Measurements from ENCODE around the gene HTATSF1.

HTATSF1 gene, protein sequence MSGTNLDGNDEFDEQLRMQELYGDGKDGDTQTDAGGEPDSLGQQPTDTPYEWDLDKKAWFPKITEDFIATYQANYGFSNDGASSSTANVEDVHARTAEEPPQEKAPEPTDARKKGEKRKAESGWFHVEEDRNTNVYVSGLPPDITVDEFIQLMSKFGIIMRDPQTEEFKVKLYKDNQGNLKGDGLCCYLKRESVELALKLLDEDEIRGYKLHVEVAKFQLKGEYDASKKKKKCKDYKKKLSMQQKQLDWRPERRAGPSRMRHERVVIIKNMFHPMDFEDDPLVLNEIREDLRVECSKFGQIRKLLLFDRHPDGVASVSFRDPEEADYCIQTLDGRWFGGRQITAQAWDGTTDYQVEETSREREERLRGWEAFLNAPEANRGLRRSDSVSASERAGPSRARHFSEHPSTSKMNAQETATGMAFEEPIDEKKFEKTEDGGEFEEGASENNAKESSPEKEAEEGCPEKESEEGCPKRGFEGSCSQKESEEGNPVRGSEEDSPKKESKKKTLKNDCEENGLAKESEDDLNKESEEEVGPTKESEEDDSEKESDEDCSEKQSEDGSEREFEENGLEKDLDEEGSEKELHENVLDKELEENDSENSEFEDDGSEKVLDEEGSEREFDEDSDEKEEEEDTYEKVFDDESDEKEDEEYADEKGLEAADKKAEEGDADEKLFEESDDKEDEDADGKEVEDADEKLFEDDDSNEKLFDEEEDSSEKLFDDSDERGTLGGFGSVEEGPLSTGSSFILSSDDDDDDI

DNA sequence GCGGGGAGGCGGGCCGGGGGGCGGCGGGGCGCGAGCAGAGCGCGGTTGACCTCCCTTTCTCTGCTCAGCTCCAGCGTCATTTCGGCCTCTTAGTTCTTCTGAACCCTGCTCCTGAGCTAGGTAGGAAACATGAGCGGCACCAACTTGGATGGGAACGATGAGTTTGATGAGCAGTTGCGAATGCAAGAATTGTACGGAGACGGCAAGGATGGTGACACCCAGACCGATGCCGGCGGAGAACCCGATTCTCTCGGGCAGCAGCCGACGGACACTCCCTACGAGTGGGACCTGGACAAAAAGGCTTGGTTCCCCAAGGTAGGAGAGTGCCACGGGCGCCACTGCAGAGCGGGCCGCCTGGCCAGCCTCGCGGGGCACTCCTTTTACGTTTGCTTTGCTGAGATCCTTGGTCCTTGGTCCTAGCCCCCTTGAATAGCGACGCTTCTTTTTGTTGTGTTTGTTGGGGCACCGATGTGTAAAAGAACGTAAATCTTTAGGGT lies at the start of gene HTATSF1:
Gene HTATSF1 (plus strand): TSS at position 37 of the 497 bp plus-strand sequence. CDS start 93 bp downstream, at position 130.
- TF ChIP-seq, protein P1, sequence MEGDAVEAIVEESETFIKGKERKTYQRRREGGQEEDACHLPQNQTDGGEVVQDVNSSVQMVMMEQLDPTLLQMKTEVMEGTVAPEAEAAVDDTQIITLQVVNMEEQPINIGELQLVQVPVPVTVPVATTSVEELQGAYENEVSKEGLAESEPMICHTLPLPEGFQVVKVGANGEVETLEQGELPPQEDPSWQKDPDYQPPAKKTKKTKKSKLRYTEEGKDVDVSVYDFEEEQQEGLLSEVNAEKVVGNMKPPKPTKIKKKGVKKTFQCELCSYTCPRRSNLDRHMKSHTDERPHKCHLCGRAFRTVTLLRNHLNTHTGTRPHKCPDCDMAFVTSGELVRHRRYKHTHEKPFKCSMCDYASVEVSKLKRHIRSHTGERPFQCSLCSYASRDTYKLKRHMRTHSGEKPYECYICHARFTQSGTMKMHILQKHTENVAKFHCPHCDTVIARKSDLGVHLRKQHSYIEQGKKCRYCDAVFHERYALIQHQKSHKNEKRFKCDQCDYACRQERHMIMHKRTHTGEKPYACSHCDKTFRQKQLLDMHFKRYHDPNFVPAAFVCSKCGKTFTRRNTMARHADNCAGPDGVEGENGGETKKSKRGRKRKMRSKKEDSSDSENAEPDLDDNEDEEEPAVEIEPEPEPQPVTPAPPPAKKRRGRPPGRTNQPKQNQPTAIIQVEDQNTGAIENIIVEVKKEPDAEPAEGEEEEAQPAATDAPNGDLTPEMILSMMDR (conservative IDR thresholded peaks at IDR 0.05; ENCODE audit: low read length): no peak
- no peak for DNase-seq (ENCODE audit: low read depth)

DNA sequence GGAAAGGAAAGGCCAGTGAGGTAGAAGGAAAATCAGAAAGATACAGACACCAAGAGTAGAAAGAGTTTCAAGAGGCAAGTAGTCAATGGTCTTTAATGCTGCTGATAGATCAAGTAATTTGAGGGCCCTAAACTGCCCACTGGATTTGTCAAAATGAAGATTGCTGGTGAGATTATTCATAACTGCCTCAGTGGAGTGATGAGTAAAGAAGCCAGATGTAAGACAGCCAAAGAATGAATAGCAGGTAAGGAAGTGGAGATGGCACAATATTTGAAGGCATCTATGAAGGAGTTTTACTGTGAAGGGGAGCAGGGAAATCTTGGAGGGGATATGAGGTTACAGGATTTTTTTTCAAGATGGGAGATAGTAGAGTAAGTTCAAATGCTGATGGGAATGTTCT lies 49.4 kb upstream of the HTATSF1 start:
- TF ChIP-seq, protein P1 (conservative IDR thresholded peaks at IDR 0.05; ENCODE audit: low read length): no peak
- H3K4me3 ChIP-seq (ENCODE audit: low read length): no peak overlapping the region
- DNase-seq (ENCODE audit: low read depth): no peak

More for the DNA sequence above, at the start of gene HTATSF1:
- peak within 1 kb of the TSS; percentile 75 for H3K4me3 ChIP-seq (ENCODE audit: low read length)

DNA sequence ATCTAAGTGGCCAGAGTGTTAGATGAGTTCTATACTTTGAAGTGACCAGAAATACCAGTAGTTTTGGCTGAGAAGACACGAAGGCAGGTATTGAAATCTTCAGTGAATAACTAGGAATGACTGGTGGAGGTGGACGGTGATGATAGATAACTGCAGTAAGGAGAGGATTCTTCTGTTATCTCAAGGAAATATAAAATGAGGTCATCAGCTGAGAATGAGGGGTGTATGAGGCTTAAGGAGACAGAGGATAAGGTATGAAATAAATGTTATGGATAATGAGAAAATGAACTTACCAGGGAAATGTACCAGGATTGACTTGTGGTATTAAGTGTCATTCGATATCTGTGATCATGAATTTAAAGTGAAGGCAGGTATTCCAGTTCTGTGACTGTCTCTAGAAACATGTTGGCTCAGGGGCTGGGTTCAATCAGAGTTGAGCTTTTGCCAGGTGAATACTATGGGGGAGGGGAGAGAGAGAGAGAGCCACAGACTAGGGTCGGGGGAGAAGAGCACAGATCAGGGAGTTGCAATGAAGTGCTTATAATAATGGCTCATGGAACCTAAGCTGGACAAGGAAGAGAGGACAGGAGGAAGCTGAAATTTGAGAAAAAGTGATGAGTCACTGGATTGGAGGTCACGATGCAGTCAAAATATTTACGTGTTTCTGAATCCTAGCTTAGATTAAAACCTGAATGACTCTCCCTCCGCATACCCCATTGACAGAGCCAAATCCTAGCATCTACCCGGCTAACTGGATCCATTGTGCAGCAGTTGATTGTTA lies 47.2 kb upstream of the HTATSF1 start:
- TF ChIP-seq, protein P1 (conservative IDR thresholded peaks at IDR 0.05; ENCODE audit: low read length): no peak
- no peak overlapping the region for H3K4me3 ChIP-seq (ENCODE audit: low read length)
- DNase-seq (ENCODE audit: low read depth): no peak

DNA sequence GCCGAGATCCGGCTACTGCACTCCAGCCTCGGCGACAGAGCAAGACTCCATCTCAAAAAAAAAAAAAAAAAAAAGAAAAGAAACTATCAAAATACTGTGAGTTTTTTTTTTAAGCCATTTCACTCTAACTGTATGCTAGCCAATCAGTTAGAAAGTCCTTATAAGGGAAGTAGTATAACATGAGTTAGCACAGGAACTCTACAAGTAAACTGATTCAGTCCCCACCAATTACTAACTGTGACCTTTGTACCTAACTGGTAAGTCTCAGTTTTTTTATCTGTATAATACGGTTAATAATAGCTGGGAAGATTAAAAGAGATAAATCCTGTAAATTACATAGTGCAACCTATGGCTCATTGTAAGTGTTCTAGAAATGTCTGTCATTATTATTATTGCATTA lies 44.8 kb upstream of the HTATSF1 start:
- H3K4me3 ChIP-seq (ENCODE audit: low read length): no peak overlapping the region
- TF ChIP-seq, protein P1 (conservative IDR thresholded peaks at IDR 0.05; ENCODE audit: low read length): no peak
- DNase-seq (ENCODE audit: low read depth): no peak

DNA sequence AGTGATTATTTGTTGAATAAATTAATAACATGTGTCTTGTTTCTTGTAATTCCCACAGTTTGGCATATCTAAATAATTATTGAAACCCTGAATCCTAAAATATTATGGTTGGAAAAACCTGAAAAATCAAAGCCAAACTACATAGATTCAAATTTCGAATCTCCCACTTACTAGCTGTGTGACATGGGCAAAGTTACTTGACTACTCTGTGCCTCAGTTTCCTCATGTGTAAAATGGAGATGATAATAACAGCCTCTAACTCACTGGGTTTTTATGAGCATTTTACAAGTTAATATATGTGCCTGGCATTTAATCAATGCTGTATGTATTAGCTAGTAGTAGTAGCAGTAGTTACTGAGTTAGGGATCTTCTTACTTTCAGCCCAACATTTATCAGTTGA lies 44.3 kb upstream of the HTATSF1 start:
- no peak overlapping the region for H3K4me3 ChIP-seq (ENCODE audit: low read length)
- TF ChIP-seq, protein P1 (conservative IDR thresholded peaks at IDR 0.05; ENCODE audit: low read length): no peak
- no peak for DNase-seq (ENCODE audit: low read depth)

DNA sequence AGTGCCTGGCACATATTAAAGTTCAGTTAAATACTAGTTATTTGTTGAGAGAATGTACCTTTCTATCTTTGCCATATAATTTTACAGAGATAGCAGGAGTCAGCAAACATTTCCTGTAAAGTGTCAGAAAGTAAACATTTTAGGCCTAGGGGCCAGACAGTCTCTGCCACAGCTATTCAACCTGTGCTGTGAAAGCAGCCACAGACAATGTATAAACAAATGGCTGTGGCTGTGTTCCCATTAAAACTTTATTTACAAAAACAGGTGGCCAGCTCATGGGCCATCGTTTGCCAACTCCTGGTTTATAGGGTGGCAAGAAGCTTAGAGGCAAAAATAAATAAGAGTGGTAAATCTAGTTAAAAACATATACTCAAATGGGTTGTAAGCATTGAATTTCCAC lies 43.6 kb upstream of the HTATSF1 start:
- H3K4me3 ChIP-seq (ENCODE audit: low read length): no peak overlapping the region
- DNase-seq (ENCODE audit: low read depth): no peak
- TF ChIP-seq, protein P1 (conservative IDR thresholded peaks at IDR 0.05; ENCODE audit: low read length): no peak

Measured in AG10803 (cell line).